ENCODE measurements around the gene TTYH2.

Gene TTYH2

DNA sequence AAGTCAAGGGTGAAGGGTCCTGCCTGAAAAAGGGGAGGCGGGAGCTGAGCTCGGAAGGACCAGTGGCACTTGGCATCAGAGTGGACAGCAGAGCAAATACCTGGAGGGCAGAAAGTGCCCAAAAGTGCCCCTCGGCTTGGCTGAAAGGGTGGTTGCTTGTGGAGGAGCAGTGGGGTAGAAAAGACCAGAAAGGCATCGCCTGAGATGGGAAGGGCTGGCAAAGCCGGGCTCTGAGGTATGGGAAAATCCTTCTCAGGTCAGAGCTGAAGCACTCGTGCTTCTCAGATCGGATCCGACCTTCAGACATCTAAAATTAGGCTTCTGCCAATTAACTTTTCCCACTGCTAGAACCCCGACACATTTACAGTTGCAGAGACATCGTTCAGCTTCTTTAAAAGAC, 11.4 kb upstream of the TTYH2 start:
- TF ChIP-seq, protein P1, sequence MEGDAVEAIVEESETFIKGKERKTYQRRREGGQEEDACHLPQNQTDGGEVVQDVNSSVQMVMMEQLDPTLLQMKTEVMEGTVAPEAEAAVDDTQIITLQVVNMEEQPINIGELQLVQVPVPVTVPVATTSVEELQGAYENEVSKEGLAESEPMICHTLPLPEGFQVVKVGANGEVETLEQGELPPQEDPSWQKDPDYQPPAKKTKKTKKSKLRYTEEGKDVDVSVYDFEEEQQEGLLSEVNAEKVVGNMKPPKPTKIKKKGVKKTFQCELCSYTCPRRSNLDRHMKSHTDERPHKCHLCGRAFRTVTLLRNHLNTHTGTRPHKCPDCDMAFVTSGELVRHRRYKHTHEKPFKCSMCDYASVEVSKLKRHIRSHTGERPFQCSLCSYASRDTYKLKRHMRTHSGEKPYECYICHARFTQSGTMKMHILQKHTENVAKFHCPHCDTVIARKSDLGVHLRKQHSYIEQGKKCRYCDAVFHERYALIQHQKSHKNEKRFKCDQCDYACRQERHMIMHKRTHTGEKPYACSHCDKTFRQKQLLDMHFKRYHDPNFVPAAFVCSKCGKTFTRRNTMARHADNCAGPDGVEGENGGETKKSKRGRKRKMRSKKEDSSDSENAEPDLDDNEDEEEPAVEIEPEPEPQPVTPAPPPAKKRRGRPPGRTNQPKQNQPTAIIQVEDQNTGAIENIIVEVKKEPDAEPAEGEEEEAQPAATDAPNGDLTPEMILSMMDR (conservative IDR thresholded peaks at IDR 0.05): no peak
- TF ChIP-seq ZFX (IDR thresholded peaks at IDR 0.05): no peak
- H3K27ac ChIP-seq: no peak overlapping the region

- H3K27ac ChIP-seq: no peak overlapping the region
- TF ChIP-seq ZFX (IDR thresholded peaks at IDR 0.05): no peak
These were observed 10.4 kb upstream of the TTYH2 start for GRCh38 chr17:74202938-74203337.

DNA sequence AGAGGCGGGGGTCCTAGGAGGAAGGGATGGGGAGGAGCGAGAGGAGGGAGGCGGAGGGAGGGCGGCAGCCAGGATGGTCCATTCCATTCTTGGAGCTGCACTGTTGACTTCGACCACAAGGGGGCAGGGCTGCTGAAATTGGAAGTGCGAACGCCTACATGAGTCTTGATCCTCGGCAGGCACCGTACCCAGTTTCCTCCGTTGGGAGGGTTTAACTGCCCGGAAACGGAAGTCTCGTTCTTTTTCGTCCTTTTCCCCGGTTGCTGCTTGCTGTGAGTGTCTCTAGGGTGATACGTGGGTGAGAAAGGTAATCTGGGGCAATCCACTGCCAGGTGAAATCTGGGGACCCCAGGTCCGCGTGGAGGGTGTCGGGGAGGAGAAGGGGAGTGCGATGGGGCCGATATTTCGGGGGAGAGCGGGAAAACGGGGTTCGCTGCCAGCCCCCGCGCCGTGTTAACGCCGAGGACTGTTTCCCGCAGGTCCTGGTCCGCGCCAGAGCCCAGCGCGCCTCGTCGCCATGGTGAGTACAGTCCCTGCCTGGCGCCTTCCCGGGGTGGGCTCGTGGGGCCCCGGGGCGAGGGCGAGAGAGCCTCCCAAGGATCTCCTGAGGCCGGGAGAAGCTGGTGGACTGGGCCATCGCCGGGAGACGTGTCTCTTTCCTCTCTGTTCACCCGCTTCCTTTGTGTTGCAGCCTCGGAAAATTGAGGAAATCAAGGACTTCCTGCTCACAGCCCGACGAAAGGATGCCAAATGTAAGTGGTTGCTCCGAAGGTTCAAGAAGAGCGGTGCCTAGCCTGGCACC, 9.7 kb upstream of the TTYH2 start, which contains the start of gene RPL38:
Gene RPL38, plus strand, starts transcription at position 240 of the 802 bp plus-strand sequence. Its CDS starts 278 bp downstream, at position 518.
- TF ChIP-seq ZFX (IDR thresholded peaks at IDR 0.05): peak; percentile 61; the same call in 1 of the 2 replicates
- TF ChIP-seq, protein P1 (conservative IDR thresholded peaks at IDR 0.05): peak; percentile 94
- peak within 1 kb of the TSS; percentile 96 for H3K27ac ChIP-seq

DNA sequence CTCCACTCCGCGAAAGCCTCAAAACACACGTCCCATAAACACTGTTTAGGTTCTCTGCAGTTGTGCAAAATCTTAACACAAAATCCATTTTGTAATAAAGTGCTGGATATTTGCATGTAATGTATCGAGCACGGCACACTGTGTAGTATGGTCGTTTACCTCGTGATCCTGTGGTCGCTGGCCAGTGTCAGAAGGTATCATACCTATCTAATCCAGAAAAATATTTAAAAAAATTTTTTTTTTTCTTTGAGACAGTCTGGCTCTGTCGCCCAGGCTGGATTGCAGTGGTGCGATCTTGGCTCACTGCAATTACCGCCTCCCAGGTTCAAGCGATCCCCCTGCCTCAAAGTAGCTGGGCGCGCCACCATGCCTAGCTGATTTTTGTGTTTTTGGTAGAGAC, 8.9 kb upstream of the TTYH2 start:
- TF ChIP-seq, protein P1 (conservative IDR thresholded peaks at IDR 0.05): no peak
- TF ChIP-seq ZFX (IDR thresholded peaks at IDR 0.05): no peak
- peak overlapping the region; percentile 96 for H3K27ac ChIP-seq

DNA sequence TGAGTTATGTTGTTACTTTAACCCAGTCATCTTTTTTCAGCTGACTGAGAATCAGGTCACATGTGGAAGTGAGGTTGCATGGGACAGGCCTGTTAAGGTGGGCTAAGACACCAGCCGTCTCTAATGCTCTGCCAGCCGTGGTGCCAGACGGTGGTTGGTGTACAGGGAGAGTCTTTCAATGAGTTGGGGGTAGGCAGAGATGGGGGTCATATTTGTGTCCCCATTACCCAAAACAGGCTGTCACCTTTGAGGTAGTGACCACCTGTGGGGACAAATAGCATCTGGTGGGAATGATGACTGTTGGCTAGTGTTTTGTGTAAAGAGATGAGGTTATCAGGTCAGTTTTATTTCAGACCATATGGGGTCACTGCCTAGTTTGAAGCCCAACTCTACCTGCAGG, 8.1 kb upstream of the TTYH2 start:
- TF ChIP-seq, protein P1 (conservative IDR thresholded peaks at IDR 0.05): no peak
- no peak for TF ChIP-seq ZFX (IDR thresholded peaks at IDR 0.05)
- peak overlapping the region; percentile 96 for H3K27ac ChIP-seq

DNA sequence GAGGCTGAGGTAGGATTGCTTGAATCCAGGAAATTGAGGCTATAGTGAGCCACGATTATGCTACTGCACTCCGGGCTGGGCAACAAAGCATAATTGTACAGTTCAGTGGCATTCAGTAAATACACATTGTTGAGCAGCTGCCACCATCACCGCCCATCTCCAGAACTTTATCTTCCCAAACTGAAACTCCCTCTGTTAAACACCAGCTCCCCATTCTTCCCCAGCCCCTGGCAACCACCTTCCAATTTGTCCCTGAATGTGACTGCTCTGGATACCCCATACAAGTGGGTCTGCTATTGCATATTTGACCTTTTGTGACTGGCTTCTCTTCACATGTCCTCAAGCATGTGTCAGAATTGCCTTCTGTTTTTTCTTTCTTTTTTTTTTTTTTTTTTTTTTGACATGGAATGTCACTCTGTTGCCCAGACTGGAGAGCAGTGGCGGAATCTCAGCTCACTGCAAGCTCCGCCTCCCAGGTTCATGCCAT, 7.0 kb upstream of the TTYH2 start:
- H3K27ac ChIP-seq: no peak overlapping the region
- no peak for TF ChIP-seq ZFX (IDR thresholded peaks at IDR 0.05)
- TF ChIP-seq, protein P1 (conservative IDR thresholded peaks at IDR 0.05): no peak

GRCh38 chr17:74210191-74211140, 2.9 kb upstream of the TTYH2 start:
- TF ChIP-seq, protein P1 (conservative IDR thresholded peaks at IDR 0.05): peak; percentile 98
- TF ChIP-seq ZFX (IDR thresholded peaks at IDR 0.05): no peak
- peak overlapping the region; percentile 69; the same call in 1 of the 2 replicates for H3K27ac ChIP-seq

All from C4-2B (cell line).